T-helper 1 cell (primary cell): ENCODE data around the gene STYXL1.

ENCODE experiments used
- DNase-seq, 5 donors: peaks; one replicate each; pipeline ENCODE4 v3.0.0-alpha.2; 2012 to 2020

The STYXL1 gene

GRCh38 chr7:75971961-75972763, 75.6 kb downstream of the STYXL1 start:
- no peak for DNase-seq

GRCh38 chr7:75971309-75971960, 76.4 kb downstream of the STYXL1 start:
- DNase-seq = no peak

- DNase-seq = no peak
These were observed 77.9 kb downstream of the STYXL1 start for GRCh38 chr7:75969704-75970498.

GRCh38 chr7:75969182-75969581, 78.6 kb downstream of the STYXL1 start:
- no peak for DNase-seq

GRCh38 chr7:75968561-75969001, 79.2 kb downstream of the STYXL1 start:
- no peak for DNase-seq

GRCh38 chr7:75968012-75968411, 79.8 kb downstream of the STYXL1 start:
- no peak for DNase-seq

- no peak for DNase-seq
These were observed 80.3 kb downstream of the STYXL1 start for GRCh38 chr7:75967487-75967997.

- no peak for DNase-seq
These were observed 80.7 kb downstream of the STYXL1 start for GRCh38 chr7:75967055-75967454.

- no peak for DNase-seq
These were observed 81.4 kb downstream of the STYXL1 start for GRCh38 chr7:75966190-75966961.

GRCh38 chr7:75965617-75966016, 82.2 kb downstream of the STYXL1 start:
- DNase-seq = no peak

- DNase-seq = no peak
These were observed 84.3 kb downstream of the STYXL1 start for GRCh38 chr7:75963381-75963995.

- DNase-seq = no peak
These were observed 85.0 kb downstream of the STYXL1 start for GRCh38 chr7:75962607-75963380.

- DNase-seq = no peak
These were observed 86.6 kb downstream of the STYXL1 start for GRCh38 chr7:75961218-75961617.

GRCh38 chr7:75960372-75960771, 87.4 kb downstream of the STYXL1 start:
- no peak for DNase-seq

GRCh38 chr7:75958802-75959543, 88.8 kb downstream of the STYXL1 start:
- DNase-seq = no peak

- DNase-seq = no peak
These were observed 90.6 kb downstream of the STYXL1 start for GRCh38 chr7:75957021-75957736.

- DNase-seq = no peak
These were observed 92.4 kb downstream of the STYXL1 start for GRCh38 chr7:75955331-75955955.

GRCh38 chr7:75953931-75954330, 93.9 kb downstream of the STYXL1 start:
- no peak for DNase-seq

GRCh38 chr7:75953431-75953830, 94.4 kb downstream of the STYXL1 start:
- no peak for DNase-seq
